NB4 (cell line): ENCODE measurements around the gene HTRA1.

Experiments used
- MYC ChIP-seq: IDR thresholded peaks from 2 replicates; pipeline ENCODE4 v1.6.1; 2011; ENCODE audit warnings: low read depth, low read length
- POLR2A ChIP-seq: IDR thresholded peaks from 2 replicates; pipeline ENCODE4 v1.6.1; 2011; ENCODE audit warnings: mild to moderate bottlenecking; ENCODE audit not compliant: insufficient read length; ENCODE audit errors: extremely low read depth
- TF ChIP-seq, protein P1 (sequence below): IDR thresholded peaks from one replicate; pipeline ENCODE4 v1.5.1; 2012; ENCODE audit warnings: low read depth, low read length

DNA sequence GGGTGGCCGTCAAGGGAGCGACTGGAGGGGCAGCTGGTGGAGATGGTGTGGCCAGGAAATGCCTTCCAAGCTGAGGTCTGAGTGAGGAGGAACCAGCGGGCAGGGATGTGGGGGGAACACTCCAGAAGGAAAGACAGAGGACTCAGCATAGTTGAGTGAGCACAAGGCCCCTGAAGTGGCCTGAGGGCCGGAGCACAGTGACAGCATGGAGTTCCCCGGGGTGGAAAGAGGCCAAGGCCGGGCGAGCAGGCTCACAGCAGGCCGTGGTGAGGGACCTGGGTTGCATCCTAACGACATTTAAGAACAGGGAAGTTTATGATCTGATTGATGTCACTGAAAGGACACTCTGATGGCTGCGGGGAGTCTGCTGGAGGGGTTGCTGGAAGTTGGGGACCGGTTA lies 48.0 kb downstream of the HTRA1 start:
- TF ChIP-seq MYC (no peak), POLR2A (no peak)
- TF ChIP-seq, protein P1, sequence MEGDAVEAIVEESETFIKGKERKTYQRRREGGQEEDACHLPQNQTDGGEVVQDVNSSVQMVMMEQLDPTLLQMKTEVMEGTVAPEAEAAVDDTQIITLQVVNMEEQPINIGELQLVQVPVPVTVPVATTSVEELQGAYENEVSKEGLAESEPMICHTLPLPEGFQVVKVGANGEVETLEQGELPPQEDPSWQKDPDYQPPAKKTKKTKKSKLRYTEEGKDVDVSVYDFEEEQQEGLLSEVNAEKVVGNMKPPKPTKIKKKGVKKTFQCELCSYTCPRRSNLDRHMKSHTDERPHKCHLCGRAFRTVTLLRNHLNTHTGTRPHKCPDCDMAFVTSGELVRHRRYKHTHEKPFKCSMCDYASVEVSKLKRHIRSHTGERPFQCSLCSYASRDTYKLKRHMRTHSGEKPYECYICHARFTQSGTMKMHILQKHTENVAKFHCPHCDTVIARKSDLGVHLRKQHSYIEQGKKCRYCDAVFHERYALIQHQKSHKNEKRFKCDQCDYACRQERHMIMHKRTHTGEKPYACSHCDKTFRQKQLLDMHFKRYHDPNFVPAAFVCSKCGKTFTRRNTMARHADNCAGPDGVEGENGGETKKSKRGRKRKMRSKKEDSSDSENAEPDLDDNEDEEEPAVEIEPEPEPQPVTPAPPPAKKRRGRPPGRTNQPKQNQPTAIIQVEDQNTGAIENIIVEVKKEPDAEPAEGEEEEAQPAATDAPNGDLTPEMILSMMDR: no peak
